HepG2 (cell line): Measurements from ENCODE around the gene SEC24A. TPM values are rescaled to one million over a fixed set of nuclear protein-coding genes. Genes with fewer than 3 reads are reported as not detected.

Experiments
- ARID2 ChIP-seq: sonication (generic); formaldehyde crosslinking; IDR thresholded peaks from 2 replicates; pipeline ENCODE4 v1.8.1; 2022; ENCODE audit warnings: mild to moderate bottlenecking, missing genetic modification reagents, borderline replicate concordance
- BCL6 ChIP-seq: IDR thresholded peaks from 2 replicates; pipeline ENCODE4 v1.6.1; 2016; ENCODE audit warnings: missing genetic modification reagents, missing compliant biosample characterization
- ETV5 ChIP-seq: IDR thresholded peaks from 2 replicates; pipeline ENCODE4 v1.6.1; 2018; ENCODE audit warnings: missing biosample characterization, missing genetic modification reagents, inconsistent platforms, borderline replicate concordance
- FOXO4 ChIP-seq: sonication (generic); formaldehyde crosslinking; conservative IDR thresholded peaks from 2 replicates; pipeline ENCODE4 v1.8.1; 2023; ENCODE audit warnings: missing genetic modification reagents
- GPBP1L1 ChIP-seq: sonication (generic); formaldehyde crosslinking; IDR thresholded peaks from 2 replicates; pipeline ENCODE4 v1.5.0; 2020; ENCODE audit warnings: mild to moderate bottlenecking, missing genetic modification reagents
- HOXA7 ChIP-seq: sonication (generic); formaldehyde crosslinking; IDR thresholded peaks from 2 replicates; pipeline ENCODE4 v1.8.1; 2022; ENCODE audit warnings: mild to moderate bottlenecking, missing genetic modification reagents, moderate library complexity
- IRX3 ChIP-seq: sonication (generic); formaldehyde crosslinking; IDR thresholded peaks from 2 replicates; pipeline ENCODE4 v1.8.1; 2023; ENCODE audit warnings: mild to moderate bottlenecking, low read depth, missing genetic modification reagents, borderline replicate concordance
- KLF16 ChIP-seq, 2 experiments: sonication (generic) in 1 of 2; formaldehyde crosslinking in 1 of 2; IDR thresholded peaks; 2 replicates each; pipeline versions ENCODE4 v1.6.1 to v1.8.0; 2016 to 2023; ENCODE audit warnings: missing genetic modification reagents in 2 of 2, missing compliant biosample characterization in 1 of 2
- PHB2 ChIP-seq: fragments of 450-650 bp; IDR thresholded peaks from 2 replicates; pipeline ENCODE4 v1.6.1; 2018; ENCODE audit not compliant: partially characterized antibody
- PRDM10 ChIP-seq: sonication (generic); formaldehyde crosslinking; IDR thresholded peaks from 2 replicates; pipeline ENCODE4 v1.4.0; 2020; ENCODE audit warnings: low read depth, missing genetic modification reagents
- SNAPC5 ChIP-seq: sonication (generic); formaldehyde crosslinking; IDR thresholded peaks from 2 replicates; pipeline ENCODE4 v1.8.1; 2023; ENCODE audit warnings: mild to moderate bottlenecking, missing genetic modification reagents, borderline replicate concordance
- TAF15 ChIP-seq: fragments of 200-400 bp; formaldehyde crosslinking; IDR thresholded peaks from one replicate; pipeline ENCODE4 v1.6.1; 2018; ENCODE audit warnings: mild to moderate bottlenecking, low read depth, low read length; ENCODE audit not compliant: poor library complexity, severe bottlenecking
- TBX2 ChIP-seq: sonication (generic); formaldehyde crosslinking; IDR thresholded peaks from 2 replicates; pipeline ENCODE4 v1.5.0; 2020; ENCODE audit warnings: missing genetic modification reagents, mild to moderate bottlenecking, borderline replicate concordance
- ZIK1 ChIP-seq: sonication (generic); formaldehyde crosslinking; IDR thresholded peaks from 2 replicates; pipeline ENCODE4 v1.5.0; 2020; ENCODE audit warnings: mild to moderate bottlenecking, low read depth, missing genetic modification reagents, borderline replicate concordance
- ZNF589 ChIP-seq: sonication (generic); formaldehyde crosslinking; conservative IDR thresholded peaks from 2 replicates; pipeline ENCODE4 v1.8.0; 2022; ENCODE audit warnings: mild to moderate bottlenecking, moderate library complexity, missing genetic modification reagents
- ZNF761 ChIP-seq: sonication (generic); formaldehyde crosslinking; conservative IDR thresholded peaks from 2 replicates; pipeline ENCODE4 v1.4.0; 2020; ENCODE audit warnings: mild to moderate bottlenecking, missing genetic modification reagents
- ZNF775 ChIP-seq: sonication (generic); formaldehyde crosslinking; IDR thresholded peaks from 2 replicates; pipeline ENCODE4 v1.4.0; 2020; ENCODE audit warnings: missing genetic modification reagents, mild to moderate bottlenecking, moderate library complexity, borderline replicate concordance
- ZSCAN25 ChIP-seq: sonication (generic); formaldehyde crosslinking; IDR thresholded peaks from 2 replicates; pipeline ENCODE4 v1.8.0; 2022; ENCODE audit warnings: mild to moderate bottlenecking, missing genetic modification reagents
- polyA plus RNA-seq, 8 experiments: library from polyadenylated mRNA; depleted of rRNA in 3 of 8; stranded (reverse) in 7 of 8; unstranded in 1 of 8; fragments of >200 nt; fragmentation: Illumina TruSeq in 4 of 8; extraction: Trizol in 4 of 8; gene quantifications; 2 replicates each; pipeline versions ENCODE4 v1.2.1 to v1.2.3, GENCODE V29; 2011 to 2016; ENCODE audit warnings: low read depth in 4 of 8, missing spikeins in 1 of 8, mixed read lengths in 1 of 8; ENCODE audit not compliant: insufficient read depth in 1 of 8
- total RNA-seq, 5 experiments: library from RNA; depleted of rRNA; stranded (reverse); fragments of >200 nt; fragmentation: Illumina TruSeq; extraction: Trizol; gene quantifications; 2 replicates each; pipeline ENCODE4 v1.2.3, GENCODE V29; 2016; ENCODE audit warnings: low read depth in 1 of 5
- TF ChIP-seq, protein P1 (sequence below): sonication (generic); formaldehyde crosslinking; IDR thresholded peaks from 2 replicates; pipeline ENCODE4 v1.5.0; 2020; ENCODE audit warnings: missing genetic modification reagents

The SEC24A gene
- total and polyA plus RNA-seq, 2 of the 13 experiments (the other 11 are each of a cell fraction or from before 2014, with no cell fraction given), result 30.5 to 56.8 TPM

DNA sequence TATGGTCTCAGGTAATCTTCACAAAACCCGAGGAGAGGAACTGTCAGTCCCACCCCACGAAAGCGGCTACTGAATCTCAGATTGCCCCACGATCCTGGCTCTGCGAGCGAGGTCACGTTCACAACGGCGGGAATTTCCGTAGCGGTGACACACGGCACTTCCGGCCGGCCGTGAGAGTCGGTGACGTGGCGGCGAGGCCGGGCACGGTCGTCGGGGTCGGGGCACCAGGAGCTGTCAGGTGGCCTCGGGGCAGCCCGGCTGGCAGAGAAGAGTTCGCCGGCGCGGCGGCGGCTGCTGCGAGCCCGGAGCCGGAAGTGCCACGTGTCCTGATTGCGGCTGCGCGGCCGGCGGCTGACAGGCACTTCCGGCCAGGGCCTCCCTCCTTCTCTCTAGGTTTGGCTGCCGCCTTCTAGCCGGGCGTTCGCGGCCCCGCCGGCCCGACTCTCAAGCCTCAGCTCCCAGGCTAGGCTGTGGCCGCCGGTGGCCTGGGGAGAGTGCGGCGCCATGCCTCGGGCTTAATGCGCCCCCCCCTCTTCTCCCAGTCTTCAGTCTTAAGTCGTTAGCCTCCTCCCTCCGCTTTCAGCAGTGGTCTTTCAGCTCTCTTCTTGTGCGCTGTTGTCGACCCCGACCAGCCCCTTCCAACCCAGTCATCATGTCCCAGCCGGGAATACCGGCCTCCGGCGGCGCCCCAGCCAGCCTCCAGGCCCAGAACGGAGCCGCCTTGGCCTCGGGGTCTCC lies at the start of gene SEC24A (continued):
- TF ChIP-seq FOXO4, result no peak
- peak; percentile 69; the same call in 1 of the 2 replicates for TF ChIP-seq ZNF775 (CRISPR knock-in tag)
- no peak for TF ChIP-seq GPBP1L1 (CRISPR knock-in tag)
- TF ChIP-seq ZNF589 (CRISPR knock-in tag), result peak; percentile 93
- 0 out of 2 replicates have a peak, but pooled peaks have one; percentile 75 for TF ChIP-seq HOXA7 (CRISPR knock-in tag)
- TF ChIP-seq BCL6, result peak; percentile 76; the same call in 1 of the 2 replicates
- TF ChIP-seq SNAPC5 (CRISPR knock-in tag), result 0 out of 2 replicates have a peak, but pooled peaks have one; percentile 70
- TF ChIP-seq KLF16 (CRISPR knock-in tag; IDR thresholded peaks at IDR 0.05), result peak in 1 of 2 experiments; percentile 96; a peak in 3 of 4 replicates
- TF ChIP-seq PHB2, result no peak
- peak; percentile 76; the same call in 1 of the 2 replicates for TF ChIP-seq IRX3 (CRISPR knock-in tag)
- TF ChIP-seq ETV5, result peak; percentile 96
- TF ChIP-seq ZNF761 (CRISPR knock-in tag), result peak; percentile 73; the same call in 1 of the 2 replicates
- peak; percentile 60; the same call in 1 of the 2 replicates for TF ChIP-seq PRDM10
- TF ChIP-seq TAF15, result no peak
- peak; percentile 68 for TF ChIP-seq ZSCAN25 (CRISPR knock-in tag)
- TF ChIP-seq ARID2 (CRISPR knock-in tag), result no peak
- TF ChIP-seq, protein P1, sequence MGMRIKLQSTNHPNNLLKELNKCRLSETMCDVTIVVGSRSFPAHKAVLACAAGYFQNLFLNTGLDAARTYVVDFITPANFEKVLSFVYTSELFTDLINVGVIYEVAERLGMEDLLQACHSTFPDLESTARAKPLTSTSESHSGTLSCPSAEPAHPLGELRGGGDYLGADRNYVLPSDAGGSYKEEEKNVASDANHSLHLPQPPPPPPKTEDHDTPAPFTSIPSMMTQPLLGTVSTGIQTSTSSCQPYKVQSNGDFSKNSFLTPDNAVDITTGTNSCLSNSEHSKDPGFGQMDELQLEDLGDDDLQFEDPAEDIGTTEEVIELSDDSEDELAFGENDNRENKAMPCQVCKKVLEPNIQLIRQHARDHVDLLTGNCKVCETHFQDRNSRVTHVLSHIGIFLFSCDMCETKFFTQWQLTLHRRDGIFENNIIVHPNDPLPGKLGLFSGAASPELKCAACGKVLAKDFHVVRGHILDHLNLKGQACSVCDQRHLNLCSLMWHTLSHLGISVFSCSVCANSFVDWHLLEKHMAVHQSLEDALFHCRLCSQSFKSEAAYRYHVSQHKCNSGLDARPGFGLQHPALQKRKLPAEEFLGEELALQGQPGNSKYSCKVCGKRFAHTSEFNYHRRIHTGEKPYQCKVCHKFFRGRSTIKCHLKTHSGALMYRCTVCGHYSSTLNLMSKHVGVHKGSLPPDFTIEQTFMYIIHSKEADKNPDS, result peak; percentile 59; the same call in 1 of the 2 replicates
- TF ChIP-seq TBX2 (CRISPR knock-in tag), result peak; percentile 79
- TF ChIP-seq ZIK1 (CRISPR knock-in tag), result peak; percentile 85; the same call in 1 of the 2 replicates
